GM19238 (cell line): Measurements from ENCODE around the gene LECT2.

Experiments
- DNase-seq: peaks from one replicate; pipeline ENCODE4 v3.0.0; 2011; ENCODE audit warnings: low spot score; ENCODE audit not compliant: insufficient read length

The LECT2 gene

GRCh38 chr5:135937245-135937911 is 17.4 kb downstream of the LECT2 start:
- DNase-seq = no peak

- no peak for DNase-seq
Observed at GRCh38 chr5:135934939-135935338, 19.8 kb downstream of the LECT2 start.

- no peak for DNase-seq
Observed at GRCh38 chr5:135930949-135931295, 23.9 kb downstream of the LECT2 start.

GRCh38 chr5:135930029-135930948 is 24.5 kb downstream of the LECT2 start:
- no peak for DNase-seq

GRCh38 chr5:135921388-135921787 is 33.4 kb downstream of the LECT2 start:
- DNase-seq = no peak

GRCh38 chr5:135920199-135920598 is 34.6 kb downstream of the LECT2 start:
- no peak for DNase-seq

- no peak for DNase-seq
Observed at GRCh38 chr5:135916638-135917263, 38.0 kb downstream of the LECT2 start.

- no peak for DNase-seq
Observed at GRCh38 chr5:135915466-135916001, 39.2 kb downstream of the LECT2 start.

GRCh38 chr5:135913713-135914626 is 40.8 kb downstream of the LECT2 start:
- DNase-seq = no peak

GRCh38 chr5:135905144-135905543 is 49.6 kb downstream of the LECT2 start:
- DNase-seq = no peak

- no peak for DNase-seq
Observed at GRCh38 chr5:135901633-135902032, 53.1 kb downstream of the LECT2 start.

- no peak for DNase-seq
Observed at GRCh38 chr5:135900276-135900675, 54.5 kb downstream of the LECT2 start.

GRCh38 chr5:135898651-135899050 is 56.1 kb downstream of the LECT2 start:
- DNase-seq = no peak
